GM18505 (cell line): ENCODE measurements around the gene BTG2.

ENCODE experiments used
- ATAC-seq: cut with Tn5 transposase; IDR thresholded peaks from one replicate; pipeline ENCODE4 v1.9.1; 2021; ENCODE audit not compliant: unreplicated experiment
- POLR2A ChIP-seq: IDR thresholded peaks from 4 replicates; pipeline ENCODE4 v1.6.1; 2011; ENCODE audit warnings: borderline replicate concordance; ENCODE audit not compliant: insufficient read depth, insufficient read length; ENCODE audit errors: extremely low read depth

The BTG2 gene

DNA sequence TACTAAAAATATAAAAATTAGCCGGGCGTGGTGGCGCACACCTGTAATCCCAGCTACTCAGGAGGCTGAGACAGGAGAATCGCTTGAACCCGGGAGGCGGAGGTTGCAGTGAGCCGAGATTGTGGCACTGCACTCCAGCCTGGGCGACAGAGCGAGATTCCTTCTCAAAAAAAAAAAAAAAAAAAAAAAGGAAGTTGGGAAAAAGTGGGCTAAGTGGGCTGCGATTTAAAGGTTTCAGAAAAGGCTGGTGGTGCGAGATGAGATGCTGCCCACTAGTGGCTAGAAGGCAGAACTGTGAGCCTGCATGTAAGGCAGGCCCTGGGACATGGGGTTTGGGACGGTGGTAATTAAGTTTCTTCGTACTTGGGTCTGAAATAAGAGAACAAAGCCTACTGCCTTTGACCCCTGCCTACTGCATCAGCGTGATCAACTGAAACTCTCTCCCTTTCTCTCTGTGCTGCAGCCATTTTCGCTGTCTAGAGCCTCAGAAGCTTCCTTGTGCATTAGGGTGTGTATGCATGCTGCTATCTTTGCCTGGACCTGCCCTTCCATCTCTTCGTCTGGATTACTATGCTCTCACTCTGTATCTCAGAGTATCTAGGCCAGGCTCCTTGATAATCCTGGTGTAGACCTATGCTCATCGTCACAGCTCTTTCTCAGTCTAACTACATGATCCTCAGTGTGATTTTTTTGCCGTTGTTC lies 33.2 kb downstream of the BTG2 start:
- TF ChIP-seq POLR2A, result no peak
- no peak for ATAC-seq

DNA sequence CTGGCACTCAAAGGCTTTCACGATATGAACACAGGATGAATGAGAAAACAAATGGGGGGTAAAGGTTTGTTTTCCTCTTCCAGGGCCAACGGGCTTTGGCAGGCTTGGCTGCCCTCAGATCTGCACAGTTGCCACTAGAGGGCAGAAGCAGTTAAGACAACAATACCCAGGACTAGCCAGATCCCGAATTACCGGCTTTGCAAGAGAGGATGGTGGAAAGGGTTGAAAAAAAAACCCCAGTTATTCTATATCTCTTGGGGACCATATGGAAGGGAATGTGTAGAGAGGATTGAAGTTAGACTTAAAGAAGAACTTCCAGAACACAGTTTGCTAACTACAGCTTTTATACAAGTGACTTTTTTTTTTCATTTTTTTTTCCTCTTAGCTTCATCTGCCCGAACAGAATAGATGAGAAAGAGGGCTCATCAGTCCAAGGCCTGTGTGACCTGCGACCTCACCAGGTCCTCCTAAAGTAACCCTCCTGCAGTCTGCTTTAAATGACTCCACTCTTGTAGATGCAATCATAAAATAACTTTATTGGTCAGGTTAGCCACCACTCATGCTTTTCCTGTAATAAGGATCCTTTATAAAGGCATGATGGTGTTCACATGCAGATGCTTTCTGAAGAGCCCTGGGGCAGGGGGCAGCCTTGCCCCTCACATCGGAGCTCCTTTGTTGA lies 34.9 kb downstream of the BTG2 start:
- TF ChIP-seq POLR2A, result no peak
- no peak for ATAC-seq

GRCh38 chr1:203342192-203342940 lies 37.0 kb downstream of the BTG2 start:
- no peak for TF ChIP-seq POLR2A
- ATAC-seq, result no peak

- no peak for TF ChIP-seq POLR2A
- no peak for ATAC-seq
Observed at GRCh38 chr1:203343956-203344754, 38.8 kb downstream of the BTG2 start.

GRCh38 chr1:203346060-203346768 lies 40.9 kb downstream of the BTG2 start:
- no peak for TF ChIP-seq POLR2A
- ATAC-seq, result no peak

DNA sequence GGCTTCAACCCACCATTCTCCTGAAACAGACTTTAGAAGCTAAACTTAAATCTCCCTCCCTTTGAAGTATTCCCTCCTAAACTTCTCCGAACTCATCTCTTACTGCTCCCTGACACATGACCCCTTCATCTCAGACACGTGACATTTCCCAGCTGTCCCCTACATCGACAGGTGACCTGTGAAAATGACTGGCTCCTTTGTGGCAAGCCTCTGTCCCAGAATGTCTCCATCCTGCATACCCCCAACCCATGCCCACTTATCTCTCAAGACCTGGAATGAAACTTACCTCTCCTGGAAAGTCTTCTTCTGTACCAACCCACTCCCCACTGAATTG lies 41.4 kb downstream of the BTG2 start:
- no peak for TF ChIP-seq POLR2A
- no peak for ATAC-seq

DNA sequence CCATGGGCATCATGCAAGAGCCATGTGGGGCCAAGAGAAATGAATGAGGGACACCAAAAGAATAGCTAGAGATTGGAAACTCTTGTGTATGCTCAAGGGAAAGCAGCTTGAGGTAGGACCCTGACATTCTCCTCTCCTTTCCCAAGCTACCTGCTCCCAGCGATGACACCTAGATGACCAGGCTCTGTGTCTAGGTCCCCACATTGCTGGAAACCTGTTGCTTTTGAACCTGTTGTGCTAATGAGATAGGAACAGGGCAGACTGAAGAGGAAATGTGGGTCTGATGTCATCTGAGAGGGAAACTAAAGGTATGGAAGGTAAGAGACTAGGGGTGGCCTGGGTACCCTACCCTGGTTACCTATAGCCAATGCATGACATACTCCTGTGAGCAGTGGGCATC lies 43.8 kb downstream of the BTG2 start:
- no peak for ATAC-seq
- no peak for TF ChIP-seq POLR2A

DNA sequence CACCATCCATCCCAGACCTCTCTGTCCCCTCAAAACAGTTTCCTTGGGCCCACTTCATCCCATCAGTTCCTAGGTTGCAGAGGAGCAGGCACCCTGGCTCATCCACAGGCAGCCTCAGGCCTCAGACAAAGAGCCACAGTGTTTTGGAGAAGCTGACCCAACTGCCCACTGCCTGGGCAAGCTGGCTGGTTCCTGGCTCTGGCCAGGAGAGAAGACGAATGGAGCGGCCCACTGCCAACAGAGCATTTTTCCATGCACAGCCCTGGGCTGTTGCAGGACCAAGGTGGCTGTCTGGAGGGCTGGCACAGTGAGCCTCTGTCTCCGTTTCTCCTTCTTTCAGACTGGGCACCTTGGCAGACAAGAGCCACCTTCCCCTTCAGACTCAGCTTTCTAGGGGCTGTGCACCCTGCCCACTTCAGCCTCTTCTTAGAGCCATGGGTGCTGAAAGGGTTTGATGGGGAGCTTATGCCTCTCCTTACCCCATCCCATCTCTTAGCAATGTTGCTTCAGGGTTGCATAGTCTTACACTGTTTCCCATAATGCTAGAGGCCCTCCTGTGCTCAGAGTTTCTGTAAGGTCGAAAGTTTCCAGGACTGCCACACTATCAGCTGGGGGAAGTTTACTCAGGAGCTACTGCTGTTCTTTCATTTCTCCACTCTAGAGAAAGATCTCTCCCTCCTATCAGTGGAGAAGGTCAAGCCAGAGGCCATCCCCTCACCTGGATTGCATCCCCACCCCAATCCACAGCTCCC lies 44.6 kb downstream of the BTG2 start:
- no peak for TF ChIP-seq POLR2A
- no peak for ATAC-seq

DNA sequence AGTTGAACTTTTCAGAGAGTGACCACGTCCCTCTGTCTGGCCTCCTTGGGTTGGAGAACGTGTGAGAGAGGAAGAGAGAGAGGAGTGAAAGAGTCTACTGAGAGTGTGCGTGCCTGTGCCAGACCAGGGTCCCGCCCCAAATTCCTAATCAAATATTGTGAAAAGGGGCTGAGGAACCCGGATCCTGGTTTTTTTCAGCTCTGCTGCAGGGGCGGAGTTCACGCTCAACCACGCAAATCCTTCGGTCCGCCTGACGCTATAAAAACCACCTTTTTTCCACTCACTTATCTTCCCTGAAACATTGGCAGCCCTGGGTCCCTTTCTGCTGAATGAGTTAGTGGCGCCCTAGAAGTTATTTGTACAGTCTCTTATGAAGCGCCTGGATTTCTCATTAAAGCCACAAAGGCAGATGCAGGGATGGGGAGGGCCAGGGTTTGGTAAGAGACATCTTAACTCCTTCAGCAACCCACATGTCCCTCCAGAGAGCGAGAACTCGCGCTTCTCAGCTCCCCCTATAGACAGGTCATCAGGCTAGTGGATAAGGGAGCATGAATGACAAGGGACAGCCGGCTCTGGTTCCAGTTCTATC lies 45.8 kb downstream of the BTG2 start, which contains the start of gene FMOD:
Gene FMOD, minus strand, starts transcription at position 86 of the 589 bp plus-strand sequence. CDS start 2,852 bp downstream, outside the sequence.
- ATAC-seq, result no peak

DNA sequence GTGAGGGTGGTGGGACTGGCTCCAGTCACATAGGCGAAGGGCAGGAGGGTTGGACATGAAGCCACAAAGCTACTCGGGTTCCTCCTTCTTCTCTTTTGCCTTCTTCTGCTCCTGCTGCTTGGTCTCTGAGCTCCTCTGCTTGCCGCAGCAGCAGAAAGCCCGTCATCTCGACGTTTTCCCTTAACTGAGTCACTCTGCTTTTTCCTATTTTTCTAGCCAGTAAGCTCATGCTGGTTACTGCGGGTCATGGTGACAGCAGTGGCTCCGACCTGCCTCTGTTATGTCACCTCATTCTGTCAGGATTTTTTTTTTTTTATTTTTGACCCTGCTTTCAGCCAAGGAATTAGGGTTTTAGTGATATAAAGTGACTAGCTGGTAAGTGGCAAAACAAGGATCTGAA lies 48.2 kb downstream of the BTG2 start:
- TF ChIP-seq POLR2A, result no peak
- ATAC-seq, result no peak

More for the DNA sequence above, 45.8 kb downstream of the BTG2 start, which contains the start of gene FMOD:
- no peak for TF ChIP-seq POLR2A

DNA sequence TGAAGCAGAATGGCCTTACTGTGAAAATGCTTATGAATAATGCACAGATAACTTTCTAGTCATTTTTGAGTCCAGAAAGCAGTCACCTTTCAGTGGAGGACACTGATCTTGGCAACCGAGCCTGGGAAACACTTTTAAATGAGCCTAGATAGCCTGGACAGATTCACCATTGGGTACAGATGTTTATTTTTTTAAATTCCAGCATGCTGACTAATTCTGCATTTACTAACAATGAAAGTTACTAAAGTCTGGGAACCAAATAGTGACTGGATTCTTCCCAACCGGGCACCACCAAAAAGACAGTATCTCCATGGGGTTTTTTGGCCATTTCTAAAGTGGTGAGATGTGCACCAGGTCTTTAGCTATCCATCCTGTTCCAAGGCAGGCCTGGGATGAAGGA lies 48.9 kb downstream of the BTG2 start:
- TF ChIP-seq POLR2A, result no peak
- no peak for ATAC-seq

DNA sequence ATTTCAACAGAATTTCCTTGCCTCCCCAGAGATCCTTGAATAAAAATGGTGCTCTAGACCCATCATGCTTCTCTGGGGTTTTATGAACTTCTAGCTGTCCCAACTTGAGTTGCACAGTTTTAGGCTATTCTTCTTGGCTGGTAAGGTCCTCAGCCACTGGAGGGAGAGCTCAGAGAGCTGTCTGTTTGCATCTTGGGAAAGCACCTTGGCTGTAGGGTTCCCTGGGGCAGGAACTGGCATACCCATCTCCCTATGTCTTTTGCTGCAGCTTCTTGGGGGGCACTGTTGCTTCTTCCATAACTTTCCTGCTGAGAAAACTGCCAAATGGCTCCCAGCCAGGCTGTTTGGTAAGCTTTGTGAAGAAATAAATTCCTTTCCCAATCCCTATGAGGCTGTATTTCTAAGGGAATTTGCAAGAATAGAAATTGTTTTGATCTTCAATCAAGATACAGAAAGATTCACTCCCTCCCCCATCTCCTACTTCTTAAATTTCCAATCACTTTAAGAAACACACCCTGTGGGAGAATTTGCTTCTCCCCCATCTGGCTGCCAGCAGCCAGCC lies 53.8 kb downstream of the BTG2 start:
- no peak for TF ChIP-seq POLR2A
- no peak for ATAC-seq
